Uterus (tissue), 2 donors: ENCODE measurements around the gene JMJD8.

Experiments
- CTCF ChIP-seq, 4 experiments: fragments of 200-600 bp in 2 of 4; fragments of 450-650 bp in 2 of 4; sonication (generic) in 2 of 4; IDR thresholded peaks; one replicate each; pipeline ENCODE4 v1.5.1; 2016 to 2019; ENCODE audit warnings: antibody characterized with exemption in 4 of 4, mild to moderate bottlenecking in 2 of 4, moderate library complexity in 1 of 4
- POLR2A ChIP-seq, 2 donors: fragments of 450-650 bp; IDR thresholded peaks; one replicate each; pipeline ENCODE4 v1.6.1; 2016; ENCODE audit warnings: antibody characterized with exemption in 2 of 2, mild to moderate bottlenecking in 1 of 2, moderate library complexity in 1 of 2

GRCh38 chr16:641326-642188 is 42.6 kb downstream of the JMJD8 start, which contains the start of gene MCRIP2:
- TF ChIP-seq CTCF (IDR thresholded peaks at IDR 0.05) (no peak), POLR2A (IDR thresholded peaks at IDR 0.05) (peak in 1 of 2 donors; percentile 58)
